Glutamatergic neuron (in vitro differentiated cells): Measurements from ENCODE around the gene TRUB2. TPM values are rescaled to one million over a fixed set of nuclear protein-coding genes. Genes with fewer than 3 reads are reported as not detected.

Experiments
- DNase-seq: peaks from one replicate; pipeline ENCODE4 v3.0.0; 2022
- H3K27ac Mint-ChIP-seq: one replicate; pipeline ENCODE4 v1.8.0; 2020; ENCODE audit warnings: mild to moderate bottlenecking, mixed read lengths, inconsistent platforms; ENCODE audit not compliant: unreplicated experiment
- H3K27me3 Mint-ChIP-seq: one replicate; pipeline ENCODE4 v1.8.0; 2020; ENCODE audit warnings: mild to moderate bottlenecking, moderate library complexity, mixed read lengths, inconsistent platforms; ENCODE audit not compliant: unreplicated experiment
- H3K36me3 Mint-ChIP-seq: one replicate; pipeline ENCODE4 v1.8.0; 2020; ENCODE audit warnings: mild to moderate bottlenecking, mixed read lengths, inconsistent platforms; ENCODE audit not compliant: unreplicated experiment
- H3K4me1 Mint-ChIP-seq: one replicate; pipeline ENCODE4 v1.8.0; 2020; ENCODE audit warnings: mild to moderate bottlenecking, low read depth, mixed read lengths, inconsistent platforms; ENCODE audit not compliant: unreplicated experiment
- H3K4me3 Mint-ChIP-seq: one replicate; pipeline ENCODE4 v1.8.0; 2020; ENCODE audit warnings: mild to moderate bottlenecking, mixed read lengths, inconsistent platforms; ENCODE audit not compliant: unreplicated experiment
- H3K9me3 Mint-ChIP-seq: one replicate; pipeline ENCODE4 v1.8.0; 2020; ENCODE audit warnings: mild to moderate bottlenecking, moderate library complexity, mixed read lengths, inconsistent platforms; ENCODE audit not compliant: unreplicated experiment
- CTCF ChIP-seq: fragments of 200-600 bp; sonication (generic); IDR thresholded peaks from one replicate; pipeline ENCODE4 v1.5.0; 2021; ENCODE audit not compliant: partially characterized antibody, unreplicated experiment
- total RNA-seq: library from RNA; stranded (reverse); fragmentation: NEBNext Ultra II Directional; extraction: Animal tissue kit (Norgen Biotek cat#: 25700); gene quantifications from one replicate; pipeline ENCODE4 v1.2.1, GENCODE V29; 2021; ENCODE audit not compliant: unreplicated experiment

The TRUB2 gene
- total RNA-seq, 1 donor from 2014 or later = 30.0 TPM

GRCh38 chr9:128271512-128271911 is 50.7 kb downstream of the TRUB2 start:
- no peak for TF ChIP-seq CTCF
- Mint-ChIP-seq H3K4me3 (no peak overlapping the region), H3K4me1 (peaks cover 5% of the 10 kb centered on the region), H3K27me3 (peaks cover 2% of the 10 kb centered on the region), H3K9me3 (peaks cover 10% of the 10 kb centered on the region), H3K27ac (no peak overlapping the region), H3K36me3 (no peaks in the 10 kb centered on the region)
- DNase-seq = no peak

GRCh38 chr9:128271112-128271511 is 51.1 kb downstream of the TRUB2 start:
- DNase-seq = no peak
- H3K9me3 Mint-ChIP-seq = peaks cover 8% of the 10 kb centered on the region
- H3K4me1 Mint-ChIP-seq = peaks cover 5% of the 10 kb centered on the region
- H3K36me3 Mint-ChIP-seq = no peaks in the 10 kb centered on the region
- no peak overlapping the region for H3K27ac Mint-ChIP-seq
- no peak overlapping the region for H3K4me3 Mint-ChIP-seq
- no peak for TF ChIP-seq CTCF
- H3K27me3 Mint-ChIP-seq = no peaks in the 10 kb centered on the region

- Mint-ChIP-seq H3K27me3 (peaks cover 3% of the 10 kb centered on the region), H3K9me3 (peaks cover 6% of the 10 kb centered on the region), H3K36me3 (no peaks in the 10 kb centered on the region), H3K27ac (no peak overlapping the region), H3K4me1 (no peaks in the 10 kb centered on the region), H3K4me3 (no peak overlapping the region)
- TF ChIP-seq CTCF = no peak
- DNase-seq = no peak
Measured at GRCh38 chr9:128266868-128267590, 55.2 kb downstream of the TRUB2 start.

- Mint-ChIP-seq H3K27me3 (peaks cover 10% of the 10 kb centered on the region), H3K9me3 (peaks cover 9% of the 10 kb centered on the region), H3K36me3 (peaks cover 9% of the 10 kb centered on the region), H3K4me1 (peaks cover 7% of the 10 kb centered on the region), H3K4me3 (no peak overlapping the region), H3K27ac (no peak overlapping the region)
- TF ChIP-seq CTCF = no peak
- DNase-seq = no peak
Measured at GRCh38 chr9:128265348-128265847, 56.8 kb downstream of the TRUB2 start.

GRCh38 chr9:128262687-128263086 is 59.6 kb downstream of the TRUB2 start:
- Mint-ChIP-seq H3K36me3 (peaks cover 9% of the 10 kb centered on the region), H3K4me1 (peaks cover 7% of the 10 kb centered on the region), H3K27ac (no peak overlapping the region), H3K9me3 (peaks cover 11% of the 10 kb centered on the region), H3K4me3 (no peak overlapping the region), H3K27me3 (peaks cover 13% of the 10 kb centered on the region)
- TF ChIP-seq CTCF = no peak
- DNase-seq = no peak
